Natural killer cell treated with Interleukin-12 subunit alpha and Interleukin-12 subunit beta and Interleukin-15 and Interleukin-18, amount 100 ng/mL, for 72 hours (primary cell): ENCODE data around the gene TRIM21. TPM values are rescaled to one million over a fixed set of nuclear protein-coding genes. Genes with fewer than 3 reads are reported as not detected.
"Not testable (repeated sequence)": the region's sequence is repeated elsewhere in the genome, so short reads cannot be mapped to it uniquely, and the experiment has no call there.

Source experiments
- ATAC-seq, 2 donors: fragments of 150-1000 bp; cut with Tn5 transposase in 1 of 2; sonication (Bioruptor Pico), chemical (Tn5 transposase) in 1 of 2; 2 replicates each; pipeline ENCODE4 v1.10.0; 2021
- DNase-seq: peaks from one replicate; pipeline ENCODE4 v3.0.0; 2022; ENCODE audit warnings: low spot score
- H3K27ac Mint-ChIP-seq, 2 donors: 1 replicate in 1 of 2; 2 replicates in 1 of 2; pipeline ENCODE4 v1.8.0; 2022; ENCODE audit warnings: mixed read lengths in 2 of 2, mild to moderate bottlenecking in 1 of 2, moderate library complexity in 1 of 2
- H3K27me3 Mint-ChIP-seq, 2 donors: 1 replicate in 1 of 2; 2 replicates in 1 of 2; pipeline ENCODE4 v1.8.0; 2022; ENCODE audit warnings: mixed read lengths in 2 of 2
- H3K36me3 Mint-ChIP-seq: one replicate; pipeline ENCODE4 v1.8.0; 2022; ENCODE audit warnings: mixed read lengths
- H3K4me1 Mint-ChIP-seq, 2 donors: 1 replicate in 1 of 2; 2 replicates in 1 of 2; pipeline ENCODE4 v1.8.0; 2022; ENCODE audit warnings: low read depth in 2 of 2, mixed read lengths in 2 of 2, mild to moderate bottlenecking in 1 of 2
- H3K4me3 Mint-ChIP-seq: one replicate; pipeline ENCODE4 v1.8.0; 2022; ENCODE audit warnings: mixed read lengths
- H3K9me3 Mint-ChIP-seq: 2 replicates; pipeline ENCODE4 v1.8.0; 2022; ENCODE audit warnings: mixed read lengths
- total RNA-seq, 2 donors: library from RNA; stranded (reverse); gene quantifications; one replicate each; pipeline ENCODE4 v1.2.3, GENCODE V29; 2022

Gene TRIM21
- total RNA-seq, result 10 to 100 TPM; 27.3 to 41.3 TPM

GRCh38 chr11:4393209-4393857 is at the start of gene TRIM21:
TSS of gene TRIM21 (minus strand) at chr11:4393702. CDS start at chr11:4390409, 3,293 bp downstream.
- peak; percentile 87 for DNase-seq
- Mint-ChIP-seq H3K27me3 (peaks cover 10 to 22% of the 10 kb centered on the region in 2 donors), H3K4me3 (peak within 1 kb of the TSS; percentile 92), H3K4me1 (peaks cover 36 to 41% of the 10 kb centered on the region in 2 donors), H3K36me3 (peaks cover 42% of the 10 kb centered on the region), H3K27ac (peak within 1 kb of the TSS; percentile 93 to 97), H3K9me3 (peaks cover 5% of the 10 kb centered on the region)
- peak; percentile 99 to 100 for ATAC-seq

- Mint-ChIP-seq H3K27ac (no peak overlapping the region), H3K27me3 (peaks cover 19 to 25% of the 10 kb centered on the region in 2 donors), H3K36me3 (no peaks in the 10 kb centered on the region), H3K9me3 (no peaks in the 10 kb centered on the region), H3K4me1 (no peaks in the 10 kb centered on the region), H3K4me3 (no peak overlapping the region)
- DNase-seq, result no peak
- ATAC-seq, result no peak
These were observed 48.0 kb upstream of the TRIM21 start for GRCh38 chr11:4441515-4441914.

DNA sequence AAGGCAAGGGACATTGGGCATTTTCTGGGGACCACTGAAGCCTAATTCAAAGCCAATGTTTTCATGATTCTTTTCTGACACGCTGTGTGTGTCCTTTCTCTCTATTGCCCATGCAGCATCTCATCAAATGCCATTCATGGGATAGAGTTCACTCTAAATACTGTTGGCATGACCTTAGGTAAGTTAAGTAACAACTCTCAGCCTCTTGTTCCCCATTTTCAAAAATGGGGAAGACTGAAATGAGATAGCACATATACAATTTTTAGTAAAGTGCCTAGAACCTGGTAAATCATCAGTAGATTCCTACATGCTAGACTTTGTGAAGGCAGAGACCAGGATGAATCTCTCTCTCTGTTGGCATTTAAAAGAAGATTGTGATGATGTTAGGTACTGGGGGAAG is 42.9 kb upstream of the TRIM21 start:
- no peak overlapping the region for H3K27ac Mint-ChIP-seq
- no peak overlapping the region for H3K4me3 Mint-ChIP-seq
- H3K36me3 Mint-ChIP-seq, result no peaks in the 10 kb centered on the region
- no peaks in the 10 kb centered on the region for H3K9me3 Mint-ChIP-seq
- no peak for DNase-seq
- H3K4me1 Mint-ChIP-seq, result no peaks in the 10 kb centered on the region
- H3K27me3 Mint-ChIP-seq, result peaks cover 24 to 46% of the 10 kb centered on the region in 2 donors
- no peak for ATAC-seq

- Mint-ChIP-seq H3K27me3 (peaks cover 28 to 50% of the 10 kb centered on the region in 2 donors), H3K9me3 (no peaks in the 10 kb centered on the region), H3K36me3 (no peaks in the 10 kb centered on the region)
These were observed 40.4 kb upstream of the TRIM21 start for GRCh38 chr11:4433856-4434255.

DNA sequence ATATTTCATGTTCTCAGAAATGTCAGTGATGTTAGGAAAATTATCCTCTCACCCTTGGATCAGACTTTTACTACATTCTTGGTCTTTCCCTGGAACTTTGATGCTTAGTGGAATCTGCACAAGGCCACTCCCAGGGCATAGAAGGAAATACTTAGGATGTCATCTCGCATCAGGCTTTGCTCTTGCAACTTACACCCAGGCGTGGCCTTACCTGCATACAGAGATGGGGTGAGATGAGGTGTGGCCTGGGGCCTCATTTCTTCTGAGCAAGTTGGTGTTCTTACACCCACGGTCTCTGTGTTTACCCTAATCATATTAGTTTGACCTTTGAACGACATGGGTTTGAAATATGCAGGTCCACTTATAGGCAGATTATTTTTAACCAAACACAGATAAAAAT is 36.5 kb upstream of the TRIM21 start:
- H3K36me3 Mint-ChIP-seq, result no peaks in the 10 kb centered on the region
- no peaks in the 10 kb centered on the region for H3K9me3 Mint-ChIP-seq
- H3K4me3 Mint-ChIP-seq, result no peak overlapping the region
- H3K4me1 Mint-ChIP-seq, result no peaks in the 10 kb centered on the region
- ATAC-seq, result no peak
- no peak overlapping the region for H3K27ac Mint-ChIP-seq
- H3K27me3 Mint-ChIP-seq, result peaks cover 12 to 37% of the 10 kb centered on the region in 2 donors
- no peak for DNase-seq

More at GRCh38 chr11:4433856-4434255, 40.4 kb upstream of the TRIM21 start:
- H3K4me1 Mint-ChIP-seq, result no peaks in the 10 kb centered on the region
- DNase-seq (no peak), ATAC-seq (no peak)
- H3K27ac Mint-ChIP-seq, result no peak overlapping the region
- no peak overlapping the region for H3K4me3 Mint-ChIP-seq

DNA sequence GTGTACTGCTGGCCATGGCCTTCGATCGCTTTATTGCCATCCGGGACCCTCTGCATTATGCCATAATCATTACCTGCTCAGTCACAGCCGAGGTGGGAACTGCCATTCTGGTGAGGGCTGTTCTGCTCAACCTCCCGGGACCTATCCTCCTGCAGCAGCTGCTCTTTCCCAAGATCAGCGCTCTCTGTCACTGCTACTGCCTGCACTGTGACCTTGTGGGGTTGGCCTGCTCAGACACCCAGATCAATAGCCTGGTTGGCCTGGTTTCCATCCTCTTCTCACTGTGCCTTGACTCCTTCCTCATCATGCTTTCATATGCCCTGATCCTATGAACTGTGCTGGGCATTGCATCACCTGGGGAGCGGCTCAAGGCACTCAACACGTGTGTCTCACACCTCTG is 24.9 kb upstream of the TRIM21 start:
- ATAC-seq (peak in 1 of 2 donors; percentile 11), DNase-seq (no peak)
- Mint-ChIP-seq H3K27ac (no peak overlapping the region), H3K36me3 (no peaks in the 10 kb centered on the region), H3K9me3 (no peaks in the 10 kb centered on the region), H3K27me3 (peaks cover 24 to 25% of the 10 kb centered on the region in 2 donors), H3K4me1 (no peaks in the 10 kb centered on the region), H3K4me3 (no peak overlapping the region)

DNA sequence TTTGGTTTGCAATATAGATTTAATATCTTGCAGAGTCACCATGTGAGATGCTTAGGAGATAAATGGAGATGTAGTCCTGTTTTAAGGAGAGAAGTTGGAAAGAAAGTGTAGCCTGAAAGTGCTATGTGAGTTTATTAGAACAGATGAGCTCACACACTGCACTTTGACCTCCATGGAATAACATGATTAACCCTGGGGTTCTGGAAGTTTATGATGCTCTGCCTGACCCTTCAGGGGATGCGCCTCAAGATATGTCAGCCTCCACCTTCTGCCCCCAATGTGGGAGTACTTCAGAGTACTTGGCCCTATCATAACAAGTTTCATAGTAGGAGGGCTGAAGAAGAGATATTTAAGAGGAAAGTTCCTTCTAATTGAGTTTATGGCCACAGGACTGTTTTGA is 23.3 kb upstream of the TRIM21 start:
- H3K36me3 Mint-ChIP-seq, result no peaks in the 10 kb centered on the region
- peaks cover 20 to 25% of the 10 kb centered on the region in 2 donors for H3K27me3 Mint-ChIP-seq
- H3K9me3 Mint-ChIP-seq, result no peaks in the 10 kb centered on the region
- H3K4me1 Mint-ChIP-seq, result no peaks in the 10 kb centered on the region
- DNase-seq (no peak), ATAC-seq (no peak)
- no peak overlapping the region for H3K4me3 Mint-ChIP-seq
- no peak overlapping the region for H3K27ac Mint-ChIP-seq

DNA sequence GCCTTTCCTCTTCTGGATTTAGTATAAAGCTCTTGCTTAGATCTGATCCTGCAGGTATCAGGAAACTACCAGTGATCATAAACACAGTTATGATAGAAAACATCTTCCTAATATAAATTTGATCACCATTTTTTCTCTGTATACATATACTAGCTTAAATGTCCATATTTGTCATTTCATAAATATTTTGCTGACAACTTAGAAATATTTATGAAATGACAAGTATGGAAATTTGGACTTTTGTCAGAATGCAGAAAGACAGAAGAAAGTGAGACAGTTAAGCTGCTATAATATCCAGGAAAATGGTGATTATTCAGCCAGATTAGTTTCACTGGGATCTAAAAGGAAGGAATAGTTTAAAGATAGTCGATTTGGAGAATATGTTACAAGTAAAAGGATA is 22.8 kb upstream of the TRIM21 start:
- H3K27me3 Mint-ChIP-seq, result peaks cover 20 to 25% of the 10 kb centered on the region in 2 donors
- no peaks in the 10 kb centered on the region for H3K9me3 Mint-ChIP-seq
- DNase-seq (no peak), ATAC-seq (no peak)
- no peaks in the 10 kb centered on the region for H3K4me1 Mint-ChIP-seq
- no peak overlapping the region for H3K4me3 Mint-ChIP-seq
- H3K27ac Mint-ChIP-seq, result no peak overlapping the region
- no peaks in the 10 kb centered on the region for H3K36me3 Mint-ChIP-seq

- not testable (repeated sequence) for H3K36me3 Mint-ChIP-seq, H3K27ac Mint-ChIP-seq, H3K4me1 Mint-ChIP-seq, H3K9me3 Mint-ChIP-seq, ATAC-seq, DNase-seq, H3K4me3 Mint-ChIP-seq
- peaks cover 27 to 46% of the 10 kb centered on the region in 2 donors for H3K27me3 Mint-ChIP-seq
These were observed 12.7 kb upstream of the TRIM21 start for GRCh38 chr11:4406206-4406605.

- H3K27me3 Mint-ChIP-seq, result peaks cover 15 to 24% of the 10 kb centered on the region in 2 donors
- DNase-seq (no peak), ATAC-seq (no peak)
- H3K9me3 Mint-ChIP-seq, result peaks cover 6% of the 10 kb centered on the region
- H3K4me1 Mint-ChIP-seq, result peaks cover 36 to 39% of the 10 kb centered on the region in 2 donors
- peaks cover 40% of the 10 kb centered on the region for H3K36me3 Mint-ChIP-seq
- H3K4me3 Mint-ChIP-seq, result peak overlapping the region; percentile 92
- peak overlapping the region; percentile 93 to 97 for H3K27ac Mint-ChIP-seq
These were observed 339 bp upstream of the TRIM21 start for GRCh38 chr11:4393858-4394223.

DNA sequence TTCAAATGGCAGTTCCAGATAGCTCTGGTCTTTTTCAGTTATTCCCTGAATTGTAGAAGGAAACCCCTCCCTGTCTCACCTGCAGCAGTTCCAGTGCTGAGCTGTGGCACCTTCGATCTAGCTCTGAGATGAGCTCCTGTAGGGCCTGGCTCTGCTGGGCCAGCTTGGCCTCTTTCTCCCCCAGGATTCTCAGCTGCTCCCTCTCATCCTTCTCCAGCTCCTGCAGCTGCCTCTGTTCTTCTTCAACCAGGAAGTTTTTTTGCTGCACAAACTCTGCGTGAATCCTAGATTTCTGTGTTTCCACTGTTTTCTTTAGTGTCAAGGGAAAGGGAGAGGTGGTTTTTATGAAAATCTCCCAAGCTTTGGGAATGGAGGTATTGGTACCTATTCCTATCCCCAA is 5.3 kb downstream of the TRIM21 start:
- peaks cover 29 to 40% of the 10 kb centered on the region in 2 donors for H3K4me1 Mint-ChIP-seq
- ATAC-seq (no peak), DNase-seq (no peak)
- no peaks in the 10 kb centered on the region for H3K27me3 Mint-ChIP-seq
- no peak overlapping the region for H3K27ac Mint-ChIP-seq
- H3K4me3 Mint-ChIP-seq, result no peak overlapping the region
- no peaks in the 10 kb centered on the region for H3K9me3 Mint-ChIP-seq
- H3K36me3 Mint-ChIP-seq, result peaks cover 51% of the 10 kb centered on the region

- ATAC-seq (no peak), DNase-seq (no peak)
- Mint-ChIP-seq H3K9me3 (no peaks in the 10 kb centered on the region), H3K4me3 (no peak overlapping the region), H3K4me1 (peaks cover 12 to 24% of the 10 kb centered on the region in 2 donors), H3K27me3 (no peaks in the 10 kb centered on the region), H3K27ac (peak overlapping the region in 1 of 2 donors; percentile 28), H3K36me3 (peaks cover 40% of the 10 kb centered on the region)
These were observed 7.3 kb downstream of the TRIM21 start for GRCh38 chr11:4385978-4386740.

DNA sequence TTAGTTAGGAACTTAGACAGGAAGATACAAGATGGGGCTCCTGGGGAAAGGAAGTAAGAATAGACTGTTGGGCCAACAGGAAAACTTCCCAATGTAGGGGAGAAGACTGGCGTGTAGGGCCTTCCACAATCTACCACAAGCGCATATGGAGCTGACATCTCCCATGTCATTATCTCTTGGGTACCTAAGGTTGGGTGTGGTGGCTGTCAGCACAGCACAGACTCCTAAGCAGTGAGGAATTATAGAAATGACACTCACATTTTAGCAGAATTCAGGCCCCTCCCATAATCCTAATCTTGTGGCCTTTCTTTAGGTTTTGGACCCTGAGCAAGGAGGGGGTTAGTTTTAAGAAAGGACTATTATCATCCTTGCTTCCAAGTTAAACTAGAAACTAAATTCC is 11.6 kb downstream of the TRIM21 start:
- no peak overlapping the region for H3K27ac Mint-ChIP-seq
- no peaks in the 10 kb centered on the region for H3K27me3 Mint-ChIP-seq
- H3K4me3 Mint-ChIP-seq, result no peak overlapping the region
- peaks cover 0 to 7% of the 10 kb centered on the region in 2 donors for H3K4me1 Mint-ChIP-seq
- DNase-seq, result no peak
- no peak for ATAC-seq
- no peaks in the 10 kb centered on the region for H3K9me3 Mint-ChIP-seq
- peaks cover 15% of the 10 kb centered on the region for H3K36me3 Mint-ChIP-seq

- Mint-ChIP-seq H3K27me3 (peaks cover 8 to 9% of the 10 kb centered on the region in 2 donors), H3K27ac (no peak overlapping the region), H3K9me3 (no peaks in the 10 kb centered on the region), H3K4me3 (no peak overlapping the region), H3K36me3 (no peaks in the 10 kb centered on the region), H3K4me1 (no peaks in the 10 kb centered on the region)
- DNase-seq (no peak), ATAC-seq (peak; percentile 64 to 89)
These were observed 17.9 kb downstream of the TRIM21 start for GRCh38 chr11:4375431-4376140.
